Caco-2 (cell line): ENCODE data around the gene TNFSF18. TPM values are rescaled to one million over a fixed set of nuclear protein-coding genes. Genes with fewer than 3 reads are reported as not detected.

Source experiments
- BruUV-seq: library from RNA; stranded (reverse); fragments of 400-500 nt; replicated peaks from 2 replicates; lab custom pipeline; 2021; lab: Mats Ljungman, UMichigan
- CTCF ChIA-PET: fragments of 300-600 bp; sonication (Branson Sonifier 250); formaldehyde crosslinking; loops from one replicate; lab custom pipeline; 2022; ENCODE audit warnings: antibody characterized with exemption; lab: Charles Lee
- POLR2A ChIA-PET: fragments of 300-600 bp; sonication (Branson Sonifier 250); formaldehyde crosslinking; loops from one replicate; lab custom pipeline; 2022; ENCODE audit warnings: antibody characterized with exemption; lab: Charles Lee
- DNase-seq, 2 experiments: peaks; one replicate each; pipeline versions ENCODE4 v3.0.0 to v3.0.0-alpha.2; 2020 to 2022
- H3K27me3 ChIP-seq: replicated peaks from 2 replicates; pipeline ENCODE4 v1.6.0; 2011; ENCODE audit warnings: low read length; ENCODE audit not compliant: control insufficient read depth, insufficient read depth
- H3K36me3 ChIP-seq: 2 replicates; pipeline ENCODE4 v1.5.1; 2011; ENCODE audit warnings: low read length; ENCODE audit not compliant: control insufficient read depth, insufficient read depth
- H3K4me1 ChIP-seq: fragments of 250-450 bp; sonication (Bioruptor Pico); 2 replicates; pipeline ENCODE4 v1.5.1; 2020; ENCODE audit warnings: mild to moderate bottlenecking
- H3K4me3 ChIP-seq: 2 replicates; pipeline ENCODE4 v1.5.1; 2011; ENCODE audit warnings: low read depth, mild to moderate bottlenecking, control low read depth, low read length
- H3K9me3 ChIP-seq: fragments of 250-450 bp; sonication (Bioruptor Pico); 2 replicates; pipeline ENCODE4 v1.5.1; 2020; ENCODE audit warnings: mild to moderate bottlenecking, moderate library complexity
- H3K27ac Mint-ChIP-seq: one replicate; pipeline ENCODE4 v1.8.0; 2022; ENCODE audit warnings: mixed read lengths; ENCODE audit not compliant: unreplicated experiment
- H3K27me3 Mint-ChIP-seq: one replicate; pipeline ENCODE4 v1.8.0; 2022; ENCODE audit warnings: mixed read lengths; ENCODE audit not compliant: insufficient read depth, unreplicated experiment
- H3K36me3 Mint-ChIP-seq: one replicate; pipeline ENCODE4 v1.8.0; 2022; ENCODE audit warnings: mild to moderate bottlenecking, mixed read lengths; ENCODE audit not compliant: insufficient read depth, unreplicated experiment
- H3K4me1 Mint-ChIP-seq: one replicate; pipeline ENCODE4 v1.8.0; 2022; ENCODE audit warnings: low read depth, mixed read lengths; ENCODE audit not compliant: unreplicated experiment
- H3K4me3 Mint-ChIP-seq: one replicate; pipeline ENCODE4 v1.8.0; 2022; ENCODE audit warnings: mild to moderate bottlenecking, moderate library complexity, mixed read lengths; ENCODE audit not compliant: unreplicated experiment
- H3K9me3 Mint-ChIP-seq: one replicate; pipeline ENCODE4 v1.8.0; 2022; ENCODE audit warnings: mixed read lengths; ENCODE audit not compliant: unreplicated experiment
- intact Hi-C: fragments of 100-400 bp; cut with micrococcal nuclease; formaldehyde crosslinking; loops from one replicate; pipeline ENCODE4 v1.10.0; 2022; ENCODE audit not compliant: unreplicated experiment
- total RNA-seq: library from RNA; stranded (reverse); gene quantifications from 2 replicates; pipeline ENCODE4 v1.2.3, GENCODE V29; 2022
- TF ChIP-seq, protein P1 (sequence below), 2 experiments: fragments of 200-600 bp in 1 of 2; IDR thresholded peaks; 1 replicate in 1 of 2; 2 replicates in 1 of 2; pipeline versions ENCODE4 v1.5.1 to v1.8.0; 2011 to 2022; ENCODE audit warnings: antibody characterized with exemption in 1 of 2, control low read depth in 1 of 2, inconsistent platforms in 1 of 2, low read depth in 1 of 2, low read length in 1 of 2, mild to moderate bottlenecking in 1 of 2, moderate library complexity in 1 of 2; ENCODE audit not compliant: insufficient read depth in 1 of 2, severe bottlenecking in 1 of 2, unreplicated experiment in 1 of 2

The TNFSF18 gene
- total RNA-seq, 1 experiment from 2014 or later: not detected

DNA sequence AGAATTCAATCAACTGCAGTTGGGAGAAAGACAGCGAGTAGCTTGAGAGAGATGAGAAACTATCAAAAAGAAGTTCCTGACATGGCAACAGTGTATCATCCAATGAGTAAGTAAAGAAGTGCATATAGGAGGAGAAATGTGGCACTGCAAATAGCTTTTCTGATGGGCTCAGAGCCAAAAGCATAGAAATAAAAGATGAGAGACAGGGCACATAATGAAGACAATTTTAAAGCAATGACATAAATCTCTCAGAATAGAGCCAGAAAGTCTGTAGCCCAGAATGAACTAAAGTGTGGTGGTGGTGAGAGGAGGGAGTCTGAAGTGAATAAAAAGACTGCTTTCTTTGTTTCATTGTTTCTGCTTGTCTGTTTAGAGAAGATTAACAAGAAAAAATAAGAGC lies 34.3 kb downstream of the TNFSF18 start:
- Histone ChIP-seq H3K36me3 (no peaks in the 10 kb centered on the region), H3K4me3 (no peak overlapping the region), H3K4me1 (no peaks in the 10 kb centered on the region), H3K27me3 (no peaks in the 10 kb centered on the region), H3K9me3 (no peaks in the 10 kb centered on the region)
- no TSS peak for BruUV-seq
- no peaks in the 10 kb centered on the region for H3K4me1 Mint-ChIP-seq
- POLR2A ChIA-PET: no interaction called here
- no peaks in the 10 kb centered on the region for H3K9me3 Mint-ChIP-seq
- TF ChIP-seq, protein P1, sequence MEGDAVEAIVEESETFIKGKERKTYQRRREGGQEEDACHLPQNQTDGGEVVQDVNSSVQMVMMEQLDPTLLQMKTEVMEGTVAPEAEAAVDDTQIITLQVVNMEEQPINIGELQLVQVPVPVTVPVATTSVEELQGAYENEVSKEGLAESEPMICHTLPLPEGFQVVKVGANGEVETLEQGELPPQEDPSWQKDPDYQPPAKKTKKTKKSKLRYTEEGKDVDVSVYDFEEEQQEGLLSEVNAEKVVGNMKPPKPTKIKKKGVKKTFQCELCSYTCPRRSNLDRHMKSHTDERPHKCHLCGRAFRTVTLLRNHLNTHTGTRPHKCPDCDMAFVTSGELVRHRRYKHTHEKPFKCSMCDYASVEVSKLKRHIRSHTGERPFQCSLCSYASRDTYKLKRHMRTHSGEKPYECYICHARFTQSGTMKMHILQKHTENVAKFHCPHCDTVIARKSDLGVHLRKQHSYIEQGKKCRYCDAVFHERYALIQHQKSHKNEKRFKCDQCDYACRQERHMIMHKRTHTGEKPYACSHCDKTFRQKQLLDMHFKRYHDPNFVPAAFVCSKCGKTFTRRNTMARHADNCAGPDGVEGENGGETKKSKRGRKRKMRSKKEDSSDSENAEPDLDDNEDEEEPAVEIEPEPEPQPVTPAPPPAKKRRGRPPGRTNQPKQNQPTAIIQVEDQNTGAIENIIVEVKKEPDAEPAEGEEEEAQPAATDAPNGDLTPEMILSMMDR (IDR thresholded peaks at IDR 0.05; ENCODE audit: insufficient read depth in 1 of 2, low read depth in 1 of 2, low read length in 1 of 2, severe bottlenecking in 1 of 2, unreplicated experiment in 1 of 2): no peak
- intact Hi-C loops: no loop called here
- DNase-seq: no peak
- no peaks in the 10 kb centered on the region for H3K27me3 Mint-ChIP-seq
- CTCF ChIA-PET: no interaction called here
- H3K36me3 Mint-ChIP-seq: no peaks in the 10 kb centered on the region
- no peak overlapping the region for H3K4me3 Mint-ChIP-seq
- H3K27ac Mint-ChIP-seq: no peak overlapping the region

DNA sequence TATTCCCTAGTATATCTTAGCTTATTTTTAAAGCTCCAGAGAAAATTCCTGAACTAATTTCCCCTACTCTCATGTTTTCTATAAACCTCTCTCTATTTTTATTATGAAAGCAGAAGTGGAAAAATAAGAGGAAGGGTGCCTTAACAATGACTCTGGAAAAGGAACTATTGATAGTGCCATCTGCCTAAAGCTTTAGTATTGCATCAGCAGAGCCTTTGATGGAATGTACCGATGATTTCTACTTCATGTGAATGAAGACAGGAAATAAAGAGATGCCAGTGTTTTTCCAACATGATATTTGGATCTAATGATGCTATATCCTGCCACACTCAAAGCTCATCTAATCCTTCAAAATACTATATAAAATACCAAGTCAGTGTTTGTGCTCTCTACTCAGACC lies 35.1 kb downstream of the TNFSF18 start:
- intact Hi-C loops: no loop called here
- Mint-ChIP-seq H3K9me3 (no peaks in the 10 kb centered on the region), H3K4me1 (no peaks in the 10 kb centered on the region), H3K27ac (no peak overlapping the region), H3K36me3 (no peaks in the 10 kb centered on the region), H3K4me3 (no peak overlapping the region), H3K27me3 (no peaks in the 10 kb centered on the region)
- no peaks in the 10 kb centered on the region for H3K27me3 ChIP-seq
- H3K4me3 ChIP-seq: no peak overlapping the region
- no peaks in the 10 kb centered on the region for H3K4me1 ChIP-seq
- ChIA-PET CTCF (no interaction called here), POLR2A (no interaction called here)
- BruUV-seq: no TSS peak
- no peaks in the 10 kb centered on the region for H3K9me3 ChIP-seq
- no peak for DNase-seq
- no peaks in the 10 kb centered on the region for H3K36me3 ChIP-seq
- TF ChIP-seq, protein P1 (IDR thresholded peaks at IDR 0.05; ENCODE audit: insufficient read depth in 1 of 2, low read depth in 1 of 2, low read length in 1 of 2, severe bottlenecking in 1 of 2, unreplicated experiment in 1 of 2): no peak

DNA sequence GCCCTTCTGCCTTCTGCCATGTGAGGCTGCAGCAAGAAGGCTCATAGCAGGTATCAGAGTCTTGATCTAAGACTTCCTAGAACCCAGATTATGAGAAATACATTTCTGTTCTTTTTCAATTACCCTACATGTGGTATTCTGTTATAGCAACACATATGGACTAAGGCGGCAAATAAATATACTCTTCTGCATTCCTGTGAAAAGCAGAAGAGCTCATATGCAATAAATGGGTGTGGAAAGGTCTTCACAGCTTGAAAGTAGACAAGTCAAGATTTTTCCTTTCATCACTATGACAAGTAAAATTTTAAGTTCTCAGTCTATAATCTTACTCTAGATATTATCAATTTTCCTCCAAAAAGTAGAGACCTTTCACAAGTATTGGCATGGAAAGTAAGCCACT lies 36.6 kb downstream of the TNFSF18 start:
- CTCF ChIA-PET: no interaction called here
- Histone ChIP-seq H3K36me3 (no peaks in the 10 kb centered on the region), H3K4me3 (no peak overlapping the region), H3K4me1 (no peaks in the 10 kb centered on the region), H3K9me3 (no peaks in the 10 kb centered on the region), H3K27me3 (no peaks in the 10 kb centered on the region)
- POLR2A ChIA-PET: no interaction called here
- DNase-seq: no peak
- H3K36me3 Mint-ChIP-seq: no peaks in the 10 kb centered on the region
- TF ChIP-seq, protein P1 (IDR thresholded peaks at IDR 0.05; ENCODE audit: insufficient read depth in 1 of 2, low read depth in 1 of 2, low read length in 1 of 2, severe bottlenecking in 1 of 2, unreplicated experiment in 1 of 2): no peak
- no peaks in the 10 kb centered on the region for H3K27me3 Mint-ChIP-seq
- no peak overlapping the region for H3K27ac Mint-ChIP-seq
- H3K9me3 Mint-ChIP-seq: no peaks in the 10 kb centered on the region
- BruUV-seq: no TSS peak
- no peak overlapping the region for H3K4me3 Mint-ChIP-seq
- intact Hi-C loops: no loop called here
- no peaks in the 10 kb centered on the region for H3K4me1 Mint-ChIP-seq
